ENCODE measurements around the gene UST. TPM values are rescaled to one million over a fixed set of nuclear protein-coding genes. Genes with fewer than 3 reads are reported as not detected.
"Not testable (repeated sequence)": the region's sequence is repeated elsewhere in the genome, so short reads cannot be mapped to it uniquely, and the experiment has no call there.

UST gene
- total RNA-seq, 2 donors from 2014 or later, result 1.6 to 7.5 TPM

GRCh38 chr6:148768646-148769270 is 21.9 kb downstream of the UST start:
- no peak overlapping the region for H3K4me3 Mint-ChIP-seq
- H3K9me3 Mint-ChIP-seq, result no peaks in the 10 kb centered on the region
- H3K27me3 Mint-ChIP-seq, result no peaks in the 10 kb centered on the region
- H3K36me3 Mint-ChIP-seq (ENCODE audit: low read depth), result no peaks in the 10 kb centered on the region
- no peak overlapping the region for H3K27ac Mint-ChIP-seq
- ATAC-seq (replicated peaks), result no peak
- H3K4me1 Mint-ChIP-seq, result peaks cover 26% of the 10 kb centered on the region

DNA sequence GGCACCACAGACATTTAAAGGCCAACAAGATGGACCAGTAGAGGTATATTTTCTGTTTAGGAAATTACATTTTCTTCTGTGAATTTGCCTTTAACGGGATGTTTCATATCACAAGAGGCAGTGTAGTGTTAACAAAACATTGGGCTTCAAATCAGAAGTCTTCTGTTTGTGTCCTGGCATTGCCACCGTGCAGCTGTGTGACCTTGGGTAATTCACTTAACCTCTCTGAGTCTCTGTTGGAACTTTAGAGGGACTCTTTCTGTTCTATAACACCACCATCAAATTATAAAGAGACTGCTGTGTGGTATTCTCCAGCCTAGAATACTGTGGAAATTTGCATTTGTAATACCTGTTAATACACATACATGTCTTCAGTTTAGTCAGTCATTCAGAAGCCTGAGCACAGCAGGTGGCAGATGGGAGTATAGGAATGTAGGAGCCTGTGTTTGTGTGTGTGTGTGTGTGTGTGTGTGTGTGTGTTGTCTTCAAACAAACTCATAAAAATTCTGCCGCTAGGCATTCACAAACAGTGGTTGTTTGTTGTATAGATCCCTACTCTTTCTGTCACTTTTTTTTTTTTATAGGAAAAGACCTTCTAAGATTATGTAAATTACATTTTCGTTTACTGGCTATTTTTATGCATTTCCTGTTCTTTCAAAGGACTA is 22.6 kb downstream of the UST start:
- ATAC-seq (replicated peaks), result no peak
- no peak overlapping the region for H3K27ac Mint-ChIP-seq
- peak overlapping the region; percentile 46 for H3K4me3 Mint-ChIP-seq
- peaks cover 26% of the 10 kb centered on the region for H3K4me1 Mint-ChIP-seq
- no peaks in the 10 kb centered on the region for H3K36me3 Mint-ChIP-seq (ENCODE audit: low read depth)
- H3K9me3 Mint-ChIP-seq, result no peaks in the 10 kb centered on the region
- no peaks in the 10 kb centered on the region for H3K27me3 Mint-ChIP-seq

DNA sequence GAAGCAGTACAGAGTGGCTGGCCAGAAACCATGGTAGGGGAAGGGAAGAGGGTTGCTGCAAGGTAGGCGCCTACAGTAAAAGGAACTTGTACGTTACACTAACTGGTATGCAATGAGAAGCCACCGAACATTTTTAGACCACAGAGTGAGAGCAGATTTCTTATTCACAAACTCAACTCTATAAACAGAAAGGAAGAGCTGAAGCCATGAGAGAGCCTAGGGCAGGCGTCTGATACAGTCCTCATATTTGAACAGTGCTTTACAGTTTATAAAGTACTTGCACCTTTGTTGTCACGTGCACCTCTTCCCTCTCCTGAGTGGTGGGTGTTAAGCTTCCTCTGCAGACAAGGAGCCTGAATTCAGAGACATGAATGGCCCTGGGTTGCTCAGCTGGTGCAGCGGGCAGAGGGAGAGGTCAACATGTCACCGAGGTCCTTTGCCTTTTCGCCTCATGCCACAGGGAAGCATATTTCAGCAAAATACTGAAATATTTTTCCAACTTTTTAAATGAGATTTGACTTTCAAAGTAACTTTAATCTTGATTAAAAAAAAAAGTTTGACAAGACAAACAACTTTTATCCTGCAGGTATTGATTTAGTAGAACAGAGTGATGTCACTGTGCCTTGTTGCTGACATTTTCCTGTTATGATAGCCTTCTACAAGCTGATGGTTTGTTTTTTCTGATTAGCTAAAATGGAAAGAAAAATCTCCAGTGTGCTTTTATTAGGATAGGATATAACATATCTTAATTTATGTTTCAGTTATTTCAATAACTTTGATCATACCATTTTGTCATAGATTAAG is 23.8 kb downstream of the UST start:
- Mint-ChIP-seq H3K36me3 (ENCODE audit: low read depth) (no peaks in the 10 kb centered on the region), H3K9me3 (no peaks in the 10 kb centered on the region), H3K27me3 (no peaks in the 10 kb centered on the region), H3K27ac (no peak overlapping the region), H3K4me3 (peak overlapping the region; percentile 46), H3K4me1 (peaks cover 26% of the 10 kb centered on the region)
- ATAC-seq (replicated peaks), result peak; percentile 63

DNA sequence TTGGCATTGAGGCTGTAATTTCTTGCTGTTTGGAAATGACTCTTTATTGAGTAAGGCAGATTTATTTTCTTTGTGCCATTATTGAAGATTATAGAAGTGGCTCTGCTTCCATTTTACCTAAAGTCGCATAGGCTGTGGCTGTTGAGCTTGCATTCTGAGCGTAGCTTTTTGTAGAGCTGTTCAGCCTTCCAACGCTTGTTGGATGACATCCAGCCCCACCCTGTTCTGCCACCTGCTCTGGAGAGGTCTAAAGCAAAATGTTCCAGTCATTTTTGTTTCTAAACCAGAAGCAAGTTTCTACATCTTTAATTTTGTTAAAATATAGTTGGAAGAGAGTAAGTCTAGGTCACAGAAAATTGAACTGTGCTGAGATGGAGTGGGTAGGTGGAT is 24.4 kb downstream of the UST start:
- Mint-ChIP-seq H3K4me1 (peaks cover 25% of the 10 kb centered on the region), H3K27me3 (no peaks in the 10 kb centered on the region), H3K27ac (no peak overlapping the region), H3K9me3 (no peaks in the 10 kb centered on the region), H3K4me3 (peak overlapping the region; percentile 46), H3K36me3 (ENCODE audit: low read depth) (no peaks in the 10 kb centered on the region)
- ATAC-seq (replicated peaks), result no peak

GRCh38 chr6:148771896-148772554 is 25.2 kb downstream of the UST start:
- Mint-ChIP-seq H3K4me3 (peak overlapping the region; percentile 46), H3K36me3 (ENCODE audit: low read depth) (no peaks in the 10 kb centered on the region), H3K27ac (no peak overlapping the region), H3K27me3 (no peaks in the 10 kb centered on the region), H3K4me1 (peaks cover 30% of the 10 kb centered on the region), H3K9me3 (no peaks in the 10 kb centered on the region)
- ATAC-seq (replicated peaks), result peak; percentile 43

DNA sequence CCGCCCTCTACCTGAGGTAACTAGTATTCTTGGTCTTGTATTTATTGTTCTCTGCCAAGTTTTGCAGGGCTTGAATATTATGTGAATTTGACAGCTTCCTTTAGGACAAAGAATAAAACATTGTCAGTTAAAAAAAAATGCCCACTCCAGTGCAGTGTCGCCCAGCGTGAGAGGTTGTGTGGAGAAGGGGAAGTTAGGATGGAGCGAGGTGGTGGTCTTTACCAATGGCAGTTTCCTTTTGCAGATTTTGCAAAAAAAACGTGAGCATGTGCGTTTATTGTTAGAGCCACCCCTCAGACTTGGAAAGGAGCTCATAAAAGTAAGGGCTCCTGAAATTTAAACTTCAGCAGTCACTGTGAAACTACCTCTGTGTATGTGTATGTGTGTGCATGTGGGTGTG is 28.3 kb downstream of the UST start:
- H3K36me3 Mint-ChIP-seq (ENCODE audit: low read depth), result no peaks in the 10 kb centered on the region
- peaks cover 27% of the 10 kb centered on the region for H3K4me1 Mint-ChIP-seq
- ATAC-seq (replicated peaks), result no peak
- no peak overlapping the region for H3K27ac Mint-ChIP-seq
- no peaks in the 10 kb centered on the region for H3K9me3 Mint-ChIP-seq
- H3K4me3 Mint-ChIP-seq, result no peak overlapping the region
- H3K27me3 Mint-ChIP-seq, result no peaks in the 10 kb centered on the region

- H3K27ac Mint-ChIP-seq, result no peak overlapping the region
- H3K27me3 Mint-ChIP-seq, result no peaks in the 10 kb centered on the region
- peak overlapping the region; percentile 43 for H3K4me3 Mint-ChIP-seq
- no peaks in the 10 kb centered on the region for H3K9me3 Mint-ChIP-seq
- peaks cover 27% of the 10 kb centered on the region for H3K4me1 Mint-ChIP-seq
- no peak for ATAC-seq (replicated peaks)
- H3K36me3 Mint-ChIP-seq (ENCODE audit: low read depth), result no peaks in the 10 kb centered on the region
These were observed 29.8 kb downstream of the UST start for GRCh38 chr6:148776321-148777308.

DNA sequence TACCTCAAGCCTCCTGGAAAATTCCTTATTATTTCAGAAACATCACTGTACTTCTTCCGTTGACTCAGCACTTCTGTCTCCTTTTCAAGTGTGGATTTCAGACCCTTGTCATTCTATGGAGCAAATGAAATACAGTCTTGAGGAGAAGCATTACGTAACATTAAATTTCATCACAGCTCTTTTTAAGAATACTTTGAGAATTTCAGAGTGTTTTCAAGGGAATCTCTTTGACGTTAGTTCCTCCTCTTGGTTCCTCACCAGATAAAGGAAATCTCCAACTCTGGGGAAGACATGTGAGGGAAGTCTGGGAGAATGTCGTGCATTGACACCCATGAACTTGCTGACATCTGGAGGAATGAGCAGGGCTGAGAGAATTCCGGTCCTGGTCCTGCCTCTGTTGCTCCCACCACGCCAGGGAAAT is 32.3 kb downstream of the UST start:
- Mint-ChIP-seq H3K4me1 (peaks cover 27% of the 10 kb centered on the region), H3K9me3 (no peaks in the 10 kb centered on the region), H3K36me3 (ENCODE audit: low read depth) (no peaks in the 10 kb centered on the region), H3K4me3 (no peak overlapping the region), H3K27me3 (no peaks in the 10 kb centered on the region), H3K27ac (no peak overlapping the region)
- no peak for ATAC-seq (replicated peaks)

GRCh38 chr6:148780423-148780822 is 33.6 kb downstream of the UST start:
- not testable (repeated sequence) for ATAC-seq (replicated peaks); H3K36me3 Mint-ChIP-seq (ENCODE audit: low read depth); H3K27me3 Mint-ChIP-seq; H3K9me3 Mint-ChIP-seq
- Mint-ChIP-seq H3K27ac (peak overlapping the region; percentile 56), H3K4me3 (peak overlapping the region; percentile 63), H3K4me1 (peaks cover 27% of the 10 kb centered on the region)

DNA sequence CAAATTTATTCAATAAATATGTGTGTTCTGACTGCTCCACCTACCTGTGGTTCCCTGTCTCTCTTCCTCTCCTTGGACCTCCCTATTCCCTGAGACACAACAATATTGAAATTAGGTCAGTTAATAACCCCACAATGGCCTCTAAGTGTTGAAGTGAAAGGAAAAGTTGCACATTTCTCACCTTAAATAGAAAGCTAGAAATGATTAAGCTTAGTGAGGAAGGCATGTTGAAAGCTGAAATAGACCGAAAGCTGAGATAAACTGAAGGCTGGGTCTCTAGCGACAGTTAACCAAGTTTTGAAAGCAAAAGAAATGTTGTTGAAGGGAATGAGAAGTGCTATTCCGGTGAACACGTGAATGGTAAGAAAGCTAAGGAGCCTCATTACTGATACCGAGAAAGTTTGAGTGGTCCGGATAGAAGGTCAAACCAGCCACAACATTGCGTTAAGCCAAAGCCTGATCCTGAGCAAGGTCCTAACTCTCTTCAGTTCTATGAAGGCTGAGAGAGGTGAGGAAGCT is 34.1 kb downstream of the UST start:
- peak overlapping the region; percentile 56 for H3K27ac Mint-ChIP-seq
- peak; percentile 91 for ATAC-seq (replicated peaks)

DNA sequence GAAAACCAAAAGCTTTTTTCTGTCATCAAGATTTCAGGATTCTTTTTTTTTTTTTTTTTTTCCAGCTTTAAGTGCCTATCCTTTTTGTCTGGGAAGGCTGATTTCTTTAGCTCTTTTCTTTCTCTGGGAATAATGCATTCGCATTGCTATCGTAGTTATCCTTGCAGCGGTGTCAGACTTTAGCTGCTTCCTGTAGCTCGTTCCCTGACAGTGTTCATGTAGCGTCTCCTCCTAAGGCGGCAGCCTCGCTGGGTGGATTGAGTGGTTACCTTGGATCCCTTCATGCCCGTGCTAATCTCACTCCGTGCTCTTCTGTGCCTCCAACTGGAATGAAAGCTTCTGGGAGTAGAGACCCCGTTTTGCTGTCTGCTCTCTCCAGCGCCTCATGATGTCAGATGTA is 43.1 kb downstream of the UST start:
- Mint-ChIP-seq H3K27ac (no peak overlapping the region), H3K4me3 (no peak overlapping the region), H3K36me3 (ENCODE audit: low read depth) (no peaks in the 10 kb centered on the region), H3K27me3 (no peaks in the 10 kb centered on the region), H3K4me1 (no peaks in the 10 kb centered on the region), H3K9me3 (no peaks in the 10 kb centered on the region)
- no peak for ATAC-seq (replicated peaks)

More for the DNA sequence above, 34.1 kb downstream of the UST start:
- Mint-ChIP-seq H3K36me3 (ENCODE audit: low read depth) (no peaks in the 10 kb centered on the region), H3K4me1 (peaks cover 27% of the 10 kb centered on the region), H3K9me3 (no peaks in the 10 kb centered on the region), H3K27me3 (no peaks in the 10 kb centered on the region), H3K4me3 (peak overlapping the region; percentile 63)

DNA sequence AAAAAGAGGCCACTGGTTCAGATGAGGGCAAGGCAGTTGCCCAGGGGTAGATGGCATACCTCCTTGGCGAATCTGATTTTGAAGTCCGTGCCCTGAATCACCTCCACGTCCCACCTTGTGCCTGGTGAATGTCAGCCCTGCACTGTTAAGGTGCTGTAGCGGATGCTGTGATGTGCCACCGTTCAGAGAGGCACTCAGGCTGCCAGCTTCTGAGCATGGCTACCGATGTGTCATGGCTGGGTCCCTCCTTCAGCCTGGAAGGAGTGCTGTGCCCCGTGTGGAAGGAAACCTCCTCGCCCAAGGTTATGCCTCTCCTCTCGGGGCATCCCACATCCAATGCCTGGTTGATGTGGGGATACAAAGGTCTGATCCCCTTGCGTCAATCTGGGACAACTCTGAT is 43.6 kb downstream of the UST start:
- Mint-ChIP-seq H3K27me3 (no peaks in the 10 kb centered on the region), H3K9me3 (no peaks in the 10 kb centered on the region), H3K4me3 (no peak overlapping the region), H3K4me1 (no peaks in the 10 kb centered on the region), H3K36me3 (ENCODE audit: low read depth) (no peaks in the 10 kb centered on the region), H3K27ac (no peak overlapping the region)
- no peak for ATAC-seq (replicated peaks)

DNA sequence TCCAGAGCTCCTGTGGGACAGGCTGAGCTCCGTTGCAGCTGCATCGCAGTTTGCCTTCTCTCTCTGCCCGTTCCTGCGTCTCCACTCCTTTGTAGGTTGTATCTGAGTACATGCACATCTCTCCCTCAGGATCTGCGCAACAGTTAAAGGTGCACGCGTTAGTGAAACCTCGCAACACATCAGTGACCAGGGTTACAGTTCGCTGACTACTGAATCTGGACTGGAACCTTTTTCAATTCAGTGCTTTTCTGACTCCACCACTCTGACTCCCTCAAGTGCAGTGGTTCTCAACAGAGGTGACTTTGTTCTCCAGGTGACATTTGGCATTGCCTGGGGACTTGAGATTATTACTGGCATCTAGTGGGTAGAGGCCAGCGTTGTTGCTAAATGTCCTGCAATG is 44.0 kb downstream of the UST start:
- H3K4me1 Mint-ChIP-seq, result no peaks in the 10 kb centered on the region
- H3K27ac Mint-ChIP-seq, result no peak overlapping the region
- no peak overlapping the region for H3K4me3 Mint-ChIP-seq
- no peak for ATAC-seq (replicated peaks)
- H3K36me3 Mint-ChIP-seq (ENCODE audit: low read depth), result no peaks in the 10 kb centered on the region
- no peaks in the 10 kb centered on the region for H3K9me3 Mint-ChIP-seq
- H3K27me3 Mint-ChIP-seq, result no peaks in the 10 kb centered on the region
